SKM-1 (cell line): ENCODE measurements around the gene GNB4.

ENCODE experiments used
- DNase-seq: peaks from one replicate; lab custom pipeline; 2025; ENCODE audit not compliant: unreplicated experiment; lab: John Stamatoyannopoulos, UW

GNB4 gene

GRCh38 chr3:179438841-179439240, 12.4 kb downstream of the GNB4 start:
- DNase-seq = no peak

- DNase-seq = no peak
These were observed 14.8 kb downstream of the GNB4 start for GRCh38 chr3:179436517-179436916.

GRCh38 chr3:179432451-179432850, 18.8 kb downstream of the GNB4 start:
- no peak for DNase-seq

GRCh38 chr3:179432021-179432420, 19.2 kb downstream of the GNB4 start:
- peak; percentile 60 for DNase-seq

- DNase-seq = no peak
These were observed 20.9 kb downstream of the GNB4 start for GRCh38 chr3:179430277-179430870.

GRCh38 chr3:179428876-179429548, 22.3 kb downstream of the GNB4 start:
- no peak for DNase-seq

GRCh38 chr3:179425075-179425474, 26.2 kb downstream of the GNB4 start:
- DNase-seq = no peak

- no peak for DNase-seq
These were observed 29.8 kb downstream of the GNB4 start for GRCh38 chr3:179421500-179421899.

- no peak for DNase-seq
These were observed 32.7 kb downstream of the GNB4 start for GRCh38 chr3:179418610-179419009.

GRCh38 chr3:179416681-179417080, 34.6 kb downstream of the GNB4 start:
- DNase-seq = no peak

GRCh38 chr3:179415377-179415776, 35.9 kb downstream of the GNB4 start:
- no peak for DNase-seq

GRCh38 chr3:179414804-179415203, 36.5 kb downstream of the GNB4 start:
- DNase-seq = no peak

- DNase-seq = no peak
These were observed 40.3 kb downstream of the GNB4 start for GRCh38 chr3:179410999-179411398.

GRCh38 chr3:179410331-179410730, 40.9 kb downstream of the GNB4 start:
- DNase-seq = no peak

- no peak for DNase-seq
These were observed 47.0 kb downstream of the GNB4 start for GRCh38 chr3:179404307-179404706.

- DNase-seq = no peak
These were observed 48.3 kb downstream of the GNB4 start for GRCh38 chr3:179402963-179403362.

GRCh38 chr3:179401561-179401960, 49.7 kb downstream of the GNB4 start:
- DNase-seq = no peak

GRCh38 chr3:179398574-179399231, 52.6 kb downstream of the GNB4 start:
- no peak for DNase-seq

- DNase-seq = no peak
These were observed 59.4 kb downstream of the GNB4 start for GRCh38 chr3:179391906-179392305.

- no peak for DNase-seq
These were observed 74.8 kb downstream of the GNB4 start for GRCh38 chr3:179376474-179376873.

GRCh38 chr3:179375091-179375999, 75.9 kb downstream of the GNB4 start:
- no peak for DNase-seq
